ENCODE measurements around the gene RAB20. TPM values are rescaled to one million over a fixed set of nuclear protein-coding genes. Genes with fewer than 3 reads are reported as not detected.

RAB20 gene
- total RNA-seq, 2 experiments from 2014 or later = 10.7 to 10.9 TPM

- peaks cover 15% of the 10 kb centered on the region for H3K27me3 Mint-ChIP-seq
- peaks cover 8% of the 10 kb centered on the region for H3K36me3 Mint-ChIP-seq
- DNase-seq = no peak
- no peak overlapping the region for H3K4me3 Mint-ChIP-seq
- no peaks in the 10 kb centered on the region for H3K9me3 Mint-ChIP-seq
- no peak overlapping the region for H3K27ac Mint-ChIP-seq
- H3K4me1 Mint-ChIP-seq = peaks cover 20% of the 10 kb centered on the region
Measured at GRCh38 chr13:110563463-110563774, 1.9 kb upstream of the RAB20 start.

GRCh38 chr13:110562696-110563462, 1.4 kb upstream of the RAB20 start:
- Mint-ChIP-seq H3K9me3 (no peaks in the 10 kb centered on the region), H3K27ac (no peak overlapping the region), H3K4me3 (peak overlapping the region; percentile 92), H3K27me3 (peaks cover 12% of the 10 kb centered on the region), H3K4me1 (peaks cover 20% of the 10 kb centered on the region), H3K36me3 (peaks cover 8% of the 10 kb centered on the region)
- DNase-seq = no peak

GRCh38 chr13:110562036-110562597, 595 bp upstream of the RAB20 start:
- peak; percentile 14 for DNase-seq
- Mint-ChIP-seq H3K4me3 (peak overlapping the region; percentile 92), H3K27me3 (peaks cover 7% of the 10 kb centered on the region), H3K36me3 (peaks cover 9% of the 10 kb centered on the region), H3K27ac (peak overlapping the region; percentile 85), H3K9me3 (no peaks in the 10 kb centered on the region), H3K4me1 (peaks cover 20% of the 10 kb centered on the region)

GRCh38 chr13:110560601-110561343, 750 bp downstream of the RAB20 start:
- peak; percentile 24 for DNase-seq
- H3K4me3 Mint-ChIP-seq = peak overlapping the region; percentile 83
- H3K4me1 Mint-ChIP-seq = peaks cover 20% of the 10 kb centered on the region
- peak overlapping the region; percentile 39 for H3K27ac Mint-ChIP-seq
- peaks cover 11% of the 10 kb centered on the region for H3K36me3 Mint-ChIP-seq
- H3K27me3 Mint-ChIP-seq = peaks cover 3% of the 10 kb centered on the region
- H3K9me3 Mint-ChIP-seq = no peaks in the 10 kb centered on the region

GRCh38 chr13:110559986-110560385, 1.5 kb downstream of the RAB20 start:
- no peak for DNase-seq
- H3K36me3 Mint-ChIP-seq = peaks cover 11% of the 10 kb centered on the region
- peaks cover 20% of the 10 kb centered on the region for H3K4me1 Mint-ChIP-seq
- H3K4me3 Mint-ChIP-seq = peak overlapping the region; percentile 52
- no peak overlapping the region for H3K27ac Mint-ChIP-seq
- no peaks in the 10 kb centered on the region for H3K9me3 Mint-ChIP-seq
- peaks cover 3% of the 10 kb centered on the region for H3K27me3 Mint-ChIP-seq

GRCh38 chr13:110559429-110559943, 2.0 kb downstream of the RAB20 start:
- Mint-ChIP-seq H3K4me3 (no peak overlapping the region), H3K36me3 (peaks cover 11% of the 10 kb centered on the region), H3K4me1 (peaks cover 20% of the 10 kb centered on the region), H3K9me3 (no peaks in the 10 kb centered on the region), H3K27ac (no peak overlapping the region), H3K27me3 (peaks cover 3% of the 10 kb centered on the region)
- no peak for DNase-seq

GRCh38 chr13:110557610-110558305, 3.8 kb downstream of the RAB20 start:
- Mint-ChIP-seq H3K36me3 (peaks cover 11% of the 10 kb centered on the region), H3K27ac (no peak overlapping the region), H3K9me3 (no peaks in the 10 kb centered on the region), H3K4me3 (no peak overlapping the region), H3K4me1 (peaks cover 18% of the 10 kb centered on the region), H3K27me3 (peaks cover 3% of the 10 kb centered on the region)
- no peak for DNase-seq

- no peak overlapping the region for H3K4me3 Mint-ChIP-seq
- no peaks in the 10 kb centered on the region for H3K9me3 Mint-ChIP-seq
- peaks cover 3% of the 10 kb centered on the region for H3K27me3 Mint-ChIP-seq
- peaks cover 11% of the 10 kb centered on the region for H3K36me3 Mint-ChIP-seq
- peaks cover 15% of the 10 kb centered on the region for H3K4me1 Mint-ChIP-seq
- DNase-seq = no peak
- H3K27ac Mint-ChIP-seq = no peak overlapping the region
Measured at GRCh38 chr13:110557082-110557481, 4.4 kb downstream of the RAB20 start.

GRCh38 chr13:110556224-110556606, 5.3 kb downstream of the RAB20 start:
- H3K27me3 Mint-ChIP-seq = peaks cover 3% of the 10 kb centered on the region
- DNase-seq = no peak
- H3K4me1 Mint-ChIP-seq = peaks cover 14% of the 10 kb centered on the region
- H3K4me3 Mint-ChIP-seq = no peak overlapping the region
- H3K9me3 Mint-ChIP-seq = no peaks in the 10 kb centered on the region
- no peak overlapping the region for H3K27ac Mint-ChIP-seq
- H3K36me3 Mint-ChIP-seq = peaks cover 11% of the 10 kb centered on the region

GRCh38 chr13:110555601-110556223, 5.8 kb downstream of the RAB20 start:
- H3K4me3 Mint-ChIP-seq = no peak overlapping the region
- H3K27ac Mint-ChIP-seq = no peak overlapping the region
- H3K36me3 Mint-ChIP-seq = peaks cover 11% of the 10 kb centered on the region
- H3K4me1 Mint-ChIP-seq = peaks cover 12% of the 10 kb centered on the region
- H3K27me3 Mint-ChIP-seq = peaks cover under 1% of the 10 kb centered on the region
- DNase-seq = no peak
- no peaks in the 10 kb centered on the region for H3K9me3 Mint-ChIP-seq

- Mint-ChIP-seq H3K4me3 (no peak overlapping the region), H3K27me3 (no peaks in the 10 kb centered on the region), H3K36me3 (peaks cover 11% of the 10 kb centered on the region), H3K27ac (no peak overlapping the region), H3K4me1 (peaks cover 8% of the 10 kb centered on the region), H3K9me3 (no peaks in the 10 kb centered on the region)
- DNase-seq = no peak
Measured at GRCh38 chr13:110554946-110555345, 6.6 kb downstream of the RAB20 start.

- Mint-ChIP-seq H3K27me3 (no peaks in the 10 kb centered on the region), H3K27ac (no peak overlapping the region), H3K9me3 (no peaks in the 10 kb centered on the region), H3K36me3 (peaks cover 9% of the 10 kb centered on the region), H3K4me1 (peaks cover 8% of the 10 kb centered on the region), H3K4me3 (no peak overlapping the region)
- DNase-seq = no peak
Measured at GRCh38 chr13:110554227-110554836, 7.2 kb downstream of the RAB20 start.

- no peak overlapping the region for H3K27ac Mint-ChIP-seq
- H3K4me1 Mint-ChIP-seq = peaks cover 8% of the 10 kb centered on the region
- H3K36me3 Mint-ChIP-seq = peaks cover 6% of the 10 kb centered on the region
- H3K27me3 Mint-ChIP-seq = no peaks in the 10 kb centered on the region
- H3K9me3 Mint-ChIP-seq = no peaks in the 10 kb centered on the region
- no peak for DNase-seq
- no peak overlapping the region for H3K4me3 Mint-ChIP-seq
Measured at GRCh38 chr13:110553417-110553816, 8.1 kb downstream of the RAB20 start.

- Mint-ChIP-seq H3K36me3 (peaks cover 6% of the 10 kb centered on the region), H3K4me3 (no peak overlapping the region), H3K27ac (no peak overlapping the region)
Measured at GRCh38 chr13:110552767-110553166, 8.8 kb downstream of the RAB20 start.

More at GRCh38 chr13:110552767-110553166, 8.8 kb downstream of the RAB20 start:
- Mint-ChIP-seq H3K9me3 (no peaks in the 10 kb centered on the region), H3K27me3 (no peaks in the 10 kb centered on the region), H3K4me1 (peaks cover 8% of the 10 kb centered on the region)
- DNase-seq = no peak

Measured in activated naive CD8-positive, alpha-beta T cell treated with anti-CD3 and anti-CD28 coated beads for 36 hours (primary cell).